Measurements from ENCODE around the gene WNT7B.

DNA sequence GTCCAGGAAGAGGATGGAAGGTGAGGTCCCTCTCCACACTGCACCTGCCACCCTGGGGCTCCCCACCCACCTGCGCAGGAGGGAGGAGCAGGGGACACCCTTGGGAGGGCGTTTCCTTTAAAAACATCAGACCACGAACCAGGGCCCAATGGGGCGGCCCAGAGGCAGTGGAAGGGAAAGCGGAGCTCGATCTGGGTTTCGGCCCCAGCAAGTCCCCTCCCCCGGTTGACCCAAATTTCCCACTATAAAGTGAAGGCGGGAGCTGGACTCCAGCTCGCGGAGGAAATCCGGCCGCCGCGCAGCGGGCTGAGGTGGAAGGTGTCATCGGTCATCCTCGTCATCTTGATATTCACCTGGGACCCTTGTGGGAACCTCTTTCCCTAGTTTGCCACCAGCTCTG is 99.3 kb downstream of the WNT7B start:
- TF ChIP-seq POU5F1 (IDR thresholded peaks at IDR 0.05; ENCODE audit: low read depth, low read length) (no peak), JUND (IDR thresholded peaks at IDR 0.05; ENCODE audit: low read length) (no peak), POLR2AphosphoS5 (IDR thresholded peaks at IDR 0.05; ENCODE audit: low read depth, low read length) (no peak), CTCF (IDR thresholded peaks at IDR 0.05; ENCODE audit: control extremely low read depth in 1 of 3, insufficient read depth in 1 of 3, low read depth in 1 of 3, low read length in 3 of 3) (no peak), RAD21 (IDR thresholded peaks at IDR 0.05 in 1 of 2, conservative IDR thresholded peaks at IDR 0.05 in 1 of 2; ENCODE audit: low read depth in 2 of 2, low read length in 2 of 2) (no peak), TAF7 (optimal IDR thresholded peaks at IDR 0.05; ENCODE audit: borderline replicate concordance, low read depth, low read length) (no peak), USF2 (IDR thresholded peaks at IDR 0.05; ENCODE audit: low read length) (no peak), BCL11A (IDR thresholded peaks at IDR 0.05; ENCODE audit: low read depth in 2 of 2, low read length in 2 of 2) (no peak), TBP (IDR thresholded peaks at IDR 0.05; ENCODE audit: low read depth, low read length) (no peak), SIN3A (conservative IDR thresholded peaks at IDR 0.05 in 1 of 2, IDR thresholded peaks at IDR 0.05 in 1 of 2; ENCODE audit: low read depth in 1 of 2, low read length in 2 of 2) (no peak), GABPA (IDR thresholded peaks at IDR 0.05; ENCODE audit: borderline replicate concordance, insufficient read depth, low read length) (no peak), EP300 (IDR thresholded peaks at IDR 0.05; ENCODE audit: borderline replicate concordance in 1 of 2, low read depth in 2 of 2, low read length in 2 of 2) (no peak)
